NCI-H345 treated with DMSO at 0.1 percent for 48 hours (cell line): ENCODE results near the gene RPLP2.

Experiments
- DNase-seq: peaks from one replicate; lab custom pipeline; 2025; ENCODE audit not compliant: unreplicated experiment; lab: John Stamatoyannopoulos, UW

Gene RPLP2

DNA sequence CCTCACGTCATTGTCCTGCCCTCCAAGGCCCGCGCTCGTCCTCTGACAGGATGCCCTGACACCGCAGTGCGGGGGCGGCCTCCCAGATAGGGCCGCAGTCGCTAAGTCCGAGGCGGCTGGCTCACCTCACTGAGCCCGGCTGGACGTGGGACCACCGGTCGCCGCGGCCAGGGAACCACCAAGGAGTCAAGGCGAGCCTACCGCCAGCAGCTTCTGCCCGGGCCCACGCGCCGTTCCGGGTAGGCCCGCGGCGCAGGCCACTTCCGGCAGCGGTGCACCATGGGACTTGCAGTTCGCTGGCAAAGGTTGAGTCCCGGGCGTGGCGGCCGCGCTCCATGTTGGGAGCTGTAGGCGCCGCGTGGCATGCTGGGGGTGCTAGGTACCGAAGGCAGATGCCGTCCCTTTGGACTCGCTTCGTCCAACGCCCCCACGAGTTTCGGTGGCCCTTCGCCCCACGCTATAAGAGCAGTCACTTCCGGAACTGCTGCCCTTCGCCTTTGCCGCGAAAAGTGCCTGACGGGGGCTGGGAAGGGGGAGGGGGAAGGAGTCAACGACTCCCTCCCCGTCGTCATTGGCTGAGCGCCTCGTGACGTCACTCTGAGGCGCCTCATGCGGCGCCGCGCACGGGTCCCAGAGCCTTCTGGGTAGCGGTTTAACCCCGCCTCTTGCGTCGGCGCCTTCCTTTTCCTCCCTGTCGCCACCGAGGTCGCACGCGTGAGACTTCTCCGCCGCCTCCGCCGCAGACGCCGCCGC lies at the start of gene RPLP2:
TSS of gene RPLP2 (plus strand) at position 681 of the 753 bp plus-strand sequence. CDS start 268 bp downstream, outside the sequence.
- peak; percentile 93 for DNase-seq

DNA sequence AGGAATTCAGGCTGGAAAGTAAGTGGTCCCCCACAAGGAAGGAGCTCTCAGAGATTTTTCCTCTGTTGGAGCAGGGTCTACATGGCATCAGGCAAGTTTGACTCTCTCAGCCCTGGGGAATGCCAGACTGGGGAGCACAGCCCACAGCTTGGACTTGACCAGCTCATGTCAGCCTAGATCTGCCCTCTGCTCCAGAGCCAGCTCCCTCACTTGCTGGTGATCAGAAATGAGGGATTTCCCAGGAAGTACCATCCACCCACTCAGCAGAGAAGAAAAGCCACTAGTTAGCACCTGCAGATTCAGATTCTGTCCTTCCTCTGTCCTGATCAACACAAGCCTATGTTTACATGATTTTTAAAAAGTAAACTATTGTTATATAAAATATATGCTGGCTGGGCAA lies 49.5 kb upstream of the RPLP2 start:
- DNase-seq = no peak

DNA sequence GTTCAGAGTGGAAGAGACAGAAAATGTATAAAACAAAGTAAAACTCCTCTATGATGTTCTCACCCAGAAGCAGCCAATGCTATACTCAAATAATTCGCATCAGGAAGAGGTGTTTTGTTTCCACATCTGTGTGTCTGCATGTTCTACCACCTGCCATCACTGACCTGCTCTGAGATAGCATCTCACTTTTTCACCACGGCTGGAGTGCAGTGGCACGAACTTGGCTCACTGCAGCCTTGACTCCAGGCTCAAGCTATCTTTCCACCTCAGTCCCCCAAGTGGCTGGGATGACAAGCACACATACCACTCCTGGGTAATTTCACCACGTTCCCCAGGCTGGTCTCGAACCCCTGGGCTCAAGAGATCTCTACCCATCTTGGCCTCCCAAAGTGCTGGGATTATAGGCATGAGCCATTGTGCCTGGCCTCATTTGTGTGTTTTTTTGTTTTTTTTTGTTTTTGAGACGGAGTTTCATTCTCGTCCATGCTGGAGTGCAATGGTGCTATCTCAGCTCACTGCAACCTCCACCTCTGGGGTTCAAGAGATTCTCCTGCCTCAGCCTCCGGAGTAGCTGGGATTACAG lies 48.1 kb upstream of the RPLP2 start:
- DNase-seq = no peak

DNA sequence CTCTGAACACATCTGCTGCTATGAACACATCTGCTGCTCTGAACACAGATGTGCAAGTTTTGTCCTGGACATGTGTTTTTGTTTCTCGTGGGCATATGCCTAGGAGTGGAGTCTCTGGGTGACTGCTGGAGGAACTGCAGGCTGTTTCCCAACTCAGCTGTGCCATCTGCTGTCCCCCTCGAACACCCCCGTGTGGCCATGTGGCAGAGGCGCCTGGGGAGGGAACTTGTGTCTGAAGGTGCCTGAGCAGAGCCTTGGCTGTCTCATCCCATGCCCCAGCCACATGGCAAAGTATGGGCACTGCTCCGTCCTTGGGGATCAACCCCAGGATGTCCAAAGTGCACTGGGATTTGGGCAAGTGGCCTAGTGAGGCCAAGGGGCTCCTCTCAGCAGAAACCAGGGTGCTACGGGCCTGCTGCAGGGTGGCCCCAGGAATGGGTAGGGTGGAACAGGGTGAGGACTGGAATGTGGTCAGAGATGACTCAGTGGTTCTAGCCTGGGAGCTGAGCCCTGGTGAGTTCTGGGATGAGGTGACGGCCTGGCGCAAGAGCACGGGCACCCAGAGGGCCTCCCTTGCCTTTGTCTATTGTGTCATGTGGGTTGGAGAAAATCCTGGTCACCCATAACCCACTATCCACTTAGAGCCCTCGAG lies 47.2 kb upstream of the RPLP2 start:
- DNase-seq = no peak

DNA sequence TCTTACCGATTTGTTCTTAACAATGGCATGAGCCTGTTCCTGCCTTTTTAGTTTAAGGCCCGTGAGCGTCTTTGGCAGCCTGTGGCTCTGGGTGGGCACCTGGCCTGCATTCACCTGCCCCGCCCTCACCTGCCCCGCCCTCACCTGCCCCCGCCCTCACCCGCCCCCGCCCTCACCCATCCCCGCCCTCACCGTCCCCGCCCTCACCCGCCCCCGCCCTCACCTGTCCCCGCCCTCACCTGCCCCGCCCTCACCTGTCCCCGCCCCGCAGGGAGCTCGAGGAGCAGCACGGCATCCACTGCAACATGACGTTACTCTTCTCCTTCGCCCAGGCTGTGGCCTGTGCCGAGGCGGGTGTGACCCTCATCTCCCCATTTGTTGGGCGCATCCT lies 46.7 kb upstream of the RPLP2 start:
- no peak for DNase-seq

DNA sequence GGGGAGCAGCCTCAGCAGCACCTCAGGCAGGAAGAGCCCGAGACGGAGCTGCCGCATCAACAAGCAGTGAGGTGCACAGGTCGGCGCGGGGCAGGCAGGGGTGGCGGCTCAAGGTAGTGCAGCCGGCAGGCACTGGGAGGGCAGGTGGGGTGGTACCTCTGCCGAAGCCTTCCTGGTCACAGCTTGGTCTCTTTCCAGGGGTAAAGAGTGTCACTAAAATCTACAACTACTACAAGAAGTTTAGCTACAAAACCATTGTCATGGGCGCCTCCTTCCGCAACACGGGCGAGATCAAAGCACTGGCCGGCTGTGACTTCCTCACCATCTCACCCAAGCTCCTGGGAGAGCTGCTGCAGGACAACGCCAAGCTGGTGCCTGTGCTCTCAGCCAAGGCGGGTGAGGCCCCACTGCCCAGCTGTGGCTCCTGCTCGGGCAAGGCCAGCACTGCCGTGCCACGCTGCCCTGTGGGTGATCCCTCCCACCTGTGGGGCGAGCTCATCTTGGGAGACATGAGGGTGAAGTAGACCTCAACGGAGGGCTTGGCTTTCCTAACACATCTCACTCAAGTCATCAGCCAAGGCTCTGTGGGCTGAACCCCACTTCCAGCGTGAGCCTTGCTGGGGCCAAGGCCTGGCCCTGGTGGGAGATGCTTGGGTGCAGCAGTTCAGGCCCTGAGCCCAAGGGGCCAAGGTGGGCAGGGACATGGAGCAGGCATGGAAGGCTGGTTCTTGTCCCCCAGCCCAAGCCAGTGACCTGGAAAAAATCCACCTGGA lies 46.0 kb upstream of the RPLP2 start:
- no peak for DNase-seq

DNA sequence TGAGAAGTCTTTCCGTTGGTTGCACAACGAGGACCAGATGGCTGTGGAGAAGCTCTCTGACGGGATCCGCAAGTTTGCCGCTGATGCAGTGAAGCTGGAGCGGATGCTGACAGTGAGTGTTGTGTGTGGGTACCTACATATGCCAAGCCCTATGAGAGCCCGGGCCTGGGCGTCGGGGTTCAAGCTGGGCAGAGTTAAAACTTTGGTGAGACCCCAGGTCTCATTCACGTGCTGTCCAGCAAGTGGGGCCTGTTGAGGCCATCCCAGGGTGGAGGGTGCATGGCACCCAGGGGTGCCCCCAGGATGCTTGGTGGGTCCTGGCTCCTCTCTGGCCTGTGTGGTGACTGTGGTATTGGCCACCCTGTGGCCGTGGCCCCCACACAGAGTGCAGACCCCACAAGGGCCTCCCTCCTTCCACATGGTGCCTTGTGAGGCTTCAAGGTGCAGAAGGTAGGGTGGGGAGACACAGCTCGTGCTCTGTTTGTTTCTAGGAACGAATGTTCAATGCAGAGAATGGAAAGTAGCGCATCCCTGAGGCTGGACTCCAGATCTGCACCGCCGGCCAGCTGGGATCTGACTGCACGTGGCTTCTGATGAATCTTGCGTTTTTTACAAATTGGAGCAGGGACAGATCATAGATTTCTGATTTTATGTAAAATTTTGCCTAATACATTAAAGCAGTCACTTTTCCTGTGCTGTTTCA lies 45.3 kb upstream of the RPLP2 start:
- no peak for DNase-seq

DNA sequence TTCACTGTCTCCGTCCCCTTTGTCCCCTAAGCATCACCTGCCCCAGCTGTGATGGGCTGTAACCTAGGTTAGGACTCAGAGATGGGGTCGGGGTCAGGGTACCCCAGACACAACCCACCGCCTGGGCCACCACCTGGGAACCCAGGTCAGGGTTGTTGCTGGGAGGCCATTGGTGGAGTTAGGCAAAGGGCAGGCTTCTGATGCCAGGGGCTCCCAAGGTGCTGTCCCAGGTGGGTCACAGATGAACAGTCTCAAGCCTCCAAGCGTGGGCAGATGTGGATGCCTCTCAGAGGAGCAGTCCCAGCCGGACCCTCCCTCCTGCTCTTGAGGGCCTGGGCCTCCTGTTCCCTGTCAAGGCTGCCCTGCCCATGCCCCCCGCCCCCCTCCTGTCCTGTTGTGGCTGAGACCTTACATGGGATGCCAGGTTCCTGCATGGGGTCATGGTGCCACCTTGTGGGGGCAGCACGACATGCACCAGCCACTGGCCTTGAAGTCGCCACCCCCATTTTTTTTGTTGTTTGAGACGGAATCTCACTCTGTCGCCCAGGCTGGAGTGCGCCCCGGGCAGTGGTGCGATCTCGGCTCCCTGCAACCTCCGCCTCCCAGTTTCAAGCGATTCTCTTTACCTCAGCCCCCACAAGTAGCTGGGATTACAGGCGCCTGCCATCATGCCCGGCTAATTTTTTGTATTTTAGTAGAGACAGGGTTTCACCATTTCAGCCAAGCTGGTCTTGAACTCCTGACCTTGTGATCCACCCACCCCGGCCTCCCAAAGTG lies 44.6 kb upstream of the RPLP2 start:
- DNase-seq = no peak

DNA sequence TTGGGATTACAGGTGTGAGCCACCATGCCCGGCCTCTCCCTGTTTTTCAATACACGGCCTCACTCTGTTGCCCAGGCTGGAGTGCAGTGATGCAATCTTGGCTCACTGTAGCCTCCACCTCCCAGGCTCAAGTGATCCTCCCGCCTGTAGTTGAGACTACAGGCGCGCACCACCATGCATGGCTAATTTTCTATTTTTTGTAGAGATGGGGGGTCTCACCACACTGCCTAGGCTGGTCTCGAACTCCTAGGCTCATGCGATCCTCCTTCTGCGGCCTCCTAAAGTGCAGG lies 44.0 kb upstream of the RPLP2 start:
- DNase-seq = no peak

DNA sequence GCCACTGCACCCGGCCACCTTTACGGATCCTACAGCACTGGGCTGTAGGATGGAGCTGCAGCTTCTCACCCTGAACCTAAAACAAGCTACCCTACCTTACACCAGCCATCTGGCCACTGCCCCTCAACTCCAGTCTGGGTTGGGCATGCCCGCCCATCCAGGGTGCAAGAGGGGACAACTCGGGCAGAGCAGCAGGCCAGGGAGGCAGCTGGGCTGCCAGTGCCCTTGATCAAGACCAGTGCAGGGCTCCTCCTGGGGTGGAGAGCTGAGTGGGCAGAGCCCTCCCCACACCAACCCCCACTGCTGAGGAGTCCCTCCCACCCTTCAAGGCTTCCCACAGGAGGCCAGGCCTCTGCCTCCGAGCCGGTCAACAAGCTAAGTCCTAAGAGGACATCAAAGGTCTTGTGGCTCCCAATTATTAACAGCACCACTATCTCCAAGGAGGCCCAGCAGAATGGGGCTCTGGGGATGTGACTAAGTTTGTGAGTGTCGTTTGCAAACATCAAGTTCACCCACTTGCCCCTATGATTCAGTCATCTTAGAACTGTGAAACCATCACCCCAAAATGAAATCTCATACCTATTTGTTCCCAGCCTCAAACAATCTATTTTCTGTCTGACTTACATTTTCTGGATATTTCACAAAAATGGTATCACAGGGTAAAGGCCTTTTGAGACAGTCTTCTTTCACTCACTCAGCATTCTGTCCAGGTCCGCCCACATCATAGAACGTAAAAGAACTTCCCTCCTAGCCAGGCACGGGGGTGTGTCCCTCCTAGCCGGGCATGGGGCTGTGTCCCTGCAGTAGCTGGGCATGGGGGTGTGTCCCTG lies 43.4 kb upstream of the RPLP2 start:
- no peak for DNase-seq

DNA sequence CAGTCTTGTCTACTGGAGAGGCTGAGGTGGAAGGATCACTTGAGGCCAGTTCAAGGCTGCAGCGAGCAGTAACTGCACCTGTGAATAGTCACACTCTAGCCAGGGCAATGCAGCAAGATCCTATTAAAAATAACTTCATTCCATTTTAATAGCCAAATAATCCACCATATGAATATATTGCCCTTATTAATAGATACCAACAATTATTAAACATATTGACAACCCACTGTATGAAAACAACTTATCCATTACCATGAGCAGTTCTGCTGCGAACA lies 42.9 kb upstream of the RPLP2 start:
- no peak for DNase-seq

DNA sequence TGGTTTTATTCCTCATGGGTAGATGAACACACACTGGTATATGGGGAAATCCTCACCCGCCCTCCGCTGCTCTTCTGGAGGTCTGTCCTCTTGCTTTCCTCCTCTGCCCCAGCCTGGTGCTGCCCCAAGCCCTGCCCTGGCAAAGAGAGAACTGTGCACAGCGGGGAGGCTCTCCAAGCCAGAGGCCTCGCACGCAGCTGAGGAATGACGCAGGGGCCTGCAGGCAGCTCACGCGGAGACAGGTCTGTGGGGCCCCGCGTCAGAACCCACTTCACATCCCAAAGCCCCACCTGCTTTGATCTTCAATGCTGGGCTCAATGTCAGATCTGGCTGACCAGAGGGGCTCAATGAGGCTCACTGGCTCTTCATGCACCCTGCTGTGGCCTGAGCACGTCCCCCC lies 42.5 kb upstream of the RPLP2 start:
- no peak for DNase-seq

DNA sequence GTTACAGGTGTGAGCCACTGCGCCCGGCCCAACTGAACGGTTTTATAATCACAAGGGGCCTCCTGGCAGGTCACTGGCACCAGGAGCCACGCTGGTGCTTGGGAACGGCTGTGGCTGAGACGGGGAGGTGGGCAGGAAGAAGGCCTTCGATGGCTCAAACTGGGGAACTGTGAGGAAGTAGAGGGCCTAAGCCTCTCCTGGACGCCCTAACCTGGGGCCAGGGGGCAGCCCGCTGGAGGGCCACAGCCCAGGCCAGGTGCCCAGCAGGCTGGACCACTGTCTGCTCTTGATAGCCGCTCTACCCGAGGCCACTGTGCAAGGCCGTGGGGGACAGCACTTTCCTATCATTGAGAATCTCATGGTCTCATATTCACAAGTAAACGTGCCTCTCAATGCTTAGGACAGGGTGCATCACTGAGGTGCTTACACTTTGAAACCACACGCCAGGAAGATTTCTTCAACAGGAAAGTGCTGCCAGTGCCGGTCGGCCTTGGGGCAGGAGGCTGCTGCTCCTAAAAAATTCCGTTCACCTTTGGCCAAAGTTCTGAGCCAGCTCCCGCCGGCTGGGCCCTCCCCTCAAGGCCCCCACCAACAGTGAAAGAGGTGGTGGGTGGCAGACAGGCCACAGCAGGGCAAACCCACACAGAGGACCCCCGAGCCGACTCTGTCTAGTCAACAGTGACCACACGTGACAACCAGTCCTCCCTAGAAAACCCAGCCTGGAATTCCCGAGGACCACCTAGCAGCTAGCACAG lies 39.7 kb upstream of the RPLP2 start:
- no peak for DNase-seq

DNA sequence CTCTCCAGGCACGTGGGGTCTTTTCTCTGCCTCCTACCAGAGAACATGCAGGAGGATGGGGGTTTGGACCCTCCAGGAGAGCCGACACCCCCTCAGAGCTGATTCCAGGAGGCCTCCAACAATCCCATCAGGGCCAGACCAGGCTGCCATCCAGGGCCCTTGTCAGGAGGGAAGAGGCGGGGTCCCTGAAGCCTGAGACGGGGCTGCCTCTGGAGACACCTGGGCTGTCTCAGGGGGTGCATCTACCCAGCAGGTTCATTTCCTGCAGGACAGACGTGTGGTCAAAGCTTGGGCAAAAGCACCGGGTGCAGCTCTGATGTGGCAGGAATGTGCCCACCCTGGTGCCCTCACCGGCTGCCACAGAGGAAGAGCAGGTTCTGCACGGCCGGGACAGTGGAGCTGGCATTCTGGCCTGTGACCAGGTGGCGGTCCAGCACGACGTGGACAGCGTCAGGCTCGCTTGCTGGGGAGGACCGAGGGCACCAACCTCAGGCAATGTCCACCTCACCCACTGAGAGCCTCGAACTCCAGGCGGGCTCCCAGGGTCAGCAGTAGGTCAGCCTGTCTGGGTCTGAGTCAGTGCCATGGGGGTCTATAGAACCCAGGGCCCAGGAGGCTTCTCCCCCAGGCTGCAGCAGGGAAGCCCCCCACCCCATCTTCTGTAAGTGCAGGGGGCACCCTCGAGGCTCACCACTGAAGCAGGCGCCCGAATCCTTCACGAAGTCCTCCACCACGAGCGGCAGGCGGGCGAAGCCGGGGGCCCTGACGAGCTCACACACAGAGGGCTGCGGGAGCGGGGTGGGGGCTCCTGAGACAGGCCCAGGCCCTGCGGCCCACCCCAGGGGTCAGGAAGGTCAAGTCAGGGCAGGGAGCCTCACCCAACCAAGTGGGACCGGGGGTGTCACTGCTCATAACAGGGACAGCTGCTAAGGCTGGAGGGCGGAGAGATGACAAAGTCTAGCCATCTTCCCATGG lies 38.8 kb upstream of the RPLP2 start:
- no peak for DNase-seq

DNA sequence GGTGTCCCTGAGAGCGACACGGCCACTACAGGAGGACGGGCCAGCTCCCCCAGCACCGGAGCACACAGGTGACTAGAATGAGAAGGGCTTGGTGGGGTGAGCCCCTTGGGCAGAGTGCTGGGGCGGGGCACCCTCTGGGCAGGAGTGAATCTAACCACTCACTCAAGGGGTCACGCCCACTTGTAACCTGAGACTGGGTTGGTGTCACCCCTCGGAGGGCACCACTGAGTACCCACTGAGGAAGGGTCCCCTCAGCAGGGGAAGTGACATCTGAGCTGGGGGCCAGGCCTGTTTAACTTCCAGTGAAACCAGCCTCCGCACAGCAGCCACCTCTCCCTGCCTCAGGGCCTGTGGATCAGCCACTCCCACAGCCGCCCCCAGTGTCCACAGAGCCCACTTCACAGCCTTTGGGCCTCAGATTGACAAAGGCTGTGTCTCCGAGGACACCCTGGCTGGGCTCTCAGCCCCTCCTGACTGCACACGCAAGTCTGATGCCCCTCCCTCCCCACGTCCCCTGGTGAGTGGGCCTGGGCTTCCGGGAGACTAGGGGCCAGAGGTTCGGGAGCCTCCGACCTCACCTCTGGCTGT lies 38.1 kb upstream of the RPLP2 start:
- DNase-seq = no peak

DNA sequence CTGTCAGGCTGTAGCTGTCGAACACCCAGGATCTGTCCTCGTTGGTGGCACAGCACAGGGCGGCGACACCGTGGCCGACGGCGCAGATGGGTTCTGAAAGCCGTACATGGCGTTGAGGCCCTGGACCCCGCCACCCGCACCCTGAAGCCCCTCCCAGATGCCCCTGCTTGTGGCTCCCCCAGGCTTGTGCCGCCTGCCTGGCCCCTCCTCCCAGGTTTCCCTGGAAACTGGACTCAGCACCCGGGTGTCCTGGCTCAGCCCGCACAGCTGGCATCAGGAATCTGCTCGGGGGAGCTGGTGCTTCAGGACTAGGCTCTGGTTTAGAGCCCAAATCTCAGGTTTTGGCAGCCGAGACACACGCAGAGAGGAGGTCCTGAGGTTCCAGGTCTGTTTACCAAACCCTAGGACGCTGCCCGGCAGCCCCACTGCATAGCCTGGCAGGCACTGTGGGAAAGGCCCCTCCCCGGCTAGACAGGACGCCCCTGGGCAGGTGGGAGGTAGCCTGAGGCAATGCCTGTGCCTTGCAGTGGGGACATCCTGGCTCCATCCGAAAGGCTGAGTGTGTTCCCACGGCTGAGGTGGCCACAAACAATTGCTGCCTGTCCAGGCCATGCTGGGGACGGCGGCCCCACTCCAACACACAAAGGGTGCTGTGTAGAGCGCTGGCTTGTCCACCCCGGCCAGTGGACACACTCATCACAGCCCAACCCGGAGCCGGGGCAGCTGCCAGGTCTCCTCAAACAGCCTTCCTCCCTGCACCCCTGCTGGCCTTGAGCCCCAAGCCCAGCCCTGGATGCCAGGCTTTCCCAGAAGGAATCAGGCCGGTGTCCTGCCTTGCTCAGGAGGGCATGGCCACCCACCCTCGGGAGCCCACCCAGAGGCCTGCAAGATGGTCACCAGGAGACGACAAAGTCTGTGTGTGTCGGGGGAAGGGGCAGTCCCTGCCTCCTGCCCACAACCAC lies 37.1 kb upstream of the RPLP2 start:
- DNase-seq = no peak

DNA sequence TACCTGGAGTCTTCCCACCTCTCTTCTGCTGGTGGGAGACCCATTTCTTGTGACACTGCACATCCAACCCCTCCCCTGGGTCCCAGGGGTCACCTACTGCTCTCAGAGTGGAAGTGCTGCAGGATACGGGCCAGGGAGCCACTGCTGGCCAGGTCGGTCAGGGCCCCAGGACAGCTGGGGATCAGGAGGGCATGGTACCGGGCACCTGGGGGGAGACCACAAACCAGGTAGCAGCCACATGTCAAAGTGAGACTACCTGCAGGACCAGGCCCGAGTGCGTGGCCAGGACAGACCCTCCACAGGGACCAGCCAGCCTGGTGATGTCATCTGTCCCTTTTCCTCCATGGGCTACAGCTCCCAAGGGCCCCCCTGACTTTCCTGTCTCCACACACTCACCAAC lies 36.3 kb upstream of the RPLP2 start:
- DNase-seq = no peak
